ENCODE measurements around the gene DCBLD1.

DCBLD1 gene

DNA sequence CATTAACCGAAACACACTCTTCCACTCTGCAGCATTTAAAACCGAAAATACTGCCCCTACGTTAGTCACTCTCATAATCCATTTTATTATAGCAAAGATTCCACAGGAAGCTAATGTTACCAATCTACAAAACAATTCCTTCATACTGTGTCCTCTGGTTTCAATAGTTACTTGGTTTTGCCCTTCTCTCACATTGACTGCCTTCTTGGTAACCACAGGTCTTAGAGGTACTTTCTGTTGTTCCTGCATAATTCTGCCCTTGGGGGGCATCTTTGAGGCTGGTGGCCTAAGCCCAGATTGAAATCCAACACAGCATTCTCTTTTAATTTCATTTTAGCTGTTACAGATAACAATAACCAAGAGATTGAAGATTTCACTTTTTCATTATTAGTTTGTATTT lies 9.8 kb upstream of the DCBLD1 start:
- no peak for DNase-seq

DNA sequence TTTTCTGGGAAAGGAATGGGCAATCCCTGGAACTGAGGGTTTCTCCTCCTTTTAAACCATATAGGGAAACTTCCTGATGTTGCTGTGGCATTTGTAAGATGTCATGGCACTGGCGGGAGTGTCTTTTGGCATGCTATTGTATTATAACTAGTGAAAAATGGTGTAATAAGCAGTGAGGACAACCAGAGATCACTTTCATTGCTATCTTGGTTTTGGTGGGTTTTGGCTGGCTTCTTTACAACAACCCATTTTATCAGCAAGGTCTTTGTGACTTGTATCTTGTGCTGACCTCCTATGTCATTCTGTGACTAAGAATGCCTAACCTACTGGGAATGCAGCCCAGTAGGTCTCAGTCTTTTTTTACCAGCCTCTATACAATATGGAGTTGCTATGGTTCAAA lies 9.1 kb upstream of the DCBLD1 start:
- DNase-seq, result no peak

DNA sequence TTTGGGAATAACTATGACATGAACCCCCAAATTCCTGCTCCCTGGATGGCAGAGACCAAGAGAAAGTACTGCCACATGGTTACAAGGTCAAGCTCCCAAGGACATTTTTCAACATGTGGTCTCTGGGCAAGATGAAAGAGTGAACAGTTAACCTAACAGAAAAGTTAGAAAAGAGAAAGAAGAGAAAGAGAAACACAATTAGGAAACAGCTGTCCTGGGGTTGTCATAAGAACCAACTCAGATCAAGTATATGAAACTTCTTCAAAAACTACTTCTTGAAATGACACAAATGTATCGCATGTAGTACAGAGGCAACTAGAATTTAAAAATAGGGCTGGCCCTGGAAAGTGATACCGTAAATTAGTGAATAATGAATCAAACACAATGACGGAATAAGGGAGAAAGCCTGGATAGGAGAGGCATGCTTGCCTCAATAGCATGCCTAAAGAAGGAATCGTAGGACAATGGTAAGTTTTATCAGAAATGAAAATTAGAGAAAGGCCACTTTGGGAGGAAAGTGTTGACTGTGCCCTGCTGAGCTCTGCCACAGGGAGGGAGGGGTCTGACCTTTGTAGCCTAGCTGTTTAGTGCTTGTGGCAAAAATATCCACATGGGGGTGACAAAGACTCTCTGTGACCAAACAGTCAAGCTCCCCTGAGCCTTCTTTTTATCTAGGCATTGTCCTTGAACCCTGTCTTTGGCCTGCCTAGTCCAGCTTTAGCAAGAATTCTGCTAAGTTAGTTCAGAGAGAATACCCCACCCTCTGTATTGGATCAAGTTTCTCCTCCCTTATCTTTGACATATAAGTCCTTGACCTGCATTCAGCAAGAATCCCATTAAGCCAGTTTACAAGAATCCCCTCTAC lies 4.3 kb upstream of the DCBLD1 start:
- peak; percentile 7 for DNase-seq

DNA sequence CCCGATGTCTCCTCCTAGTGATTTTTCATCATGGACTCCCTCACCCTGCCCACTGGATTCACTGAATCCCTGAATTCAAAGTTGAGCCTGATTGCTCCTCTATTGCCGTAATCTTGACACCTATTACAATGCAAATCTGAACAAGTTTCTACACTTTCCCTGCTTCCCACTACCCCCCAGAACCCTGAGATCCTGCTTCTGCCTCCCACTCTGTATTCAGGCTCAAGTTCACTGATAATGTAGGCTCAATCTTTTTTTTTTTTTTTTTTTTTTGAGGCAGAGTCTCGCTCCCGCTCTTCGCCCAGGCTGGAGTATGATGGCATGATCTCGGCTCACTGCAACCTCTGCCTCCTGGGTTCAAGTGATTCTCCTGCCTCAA lies 3.6 kb upstream of the DCBLD1 start:
- no peak for DNase-seq

- DNase-seq, result peak; percentile 3
Observed at GRCh38 chr6:117480651-117481050, 1.8 kb upstream of the DCBLD1 start.

DNA sequence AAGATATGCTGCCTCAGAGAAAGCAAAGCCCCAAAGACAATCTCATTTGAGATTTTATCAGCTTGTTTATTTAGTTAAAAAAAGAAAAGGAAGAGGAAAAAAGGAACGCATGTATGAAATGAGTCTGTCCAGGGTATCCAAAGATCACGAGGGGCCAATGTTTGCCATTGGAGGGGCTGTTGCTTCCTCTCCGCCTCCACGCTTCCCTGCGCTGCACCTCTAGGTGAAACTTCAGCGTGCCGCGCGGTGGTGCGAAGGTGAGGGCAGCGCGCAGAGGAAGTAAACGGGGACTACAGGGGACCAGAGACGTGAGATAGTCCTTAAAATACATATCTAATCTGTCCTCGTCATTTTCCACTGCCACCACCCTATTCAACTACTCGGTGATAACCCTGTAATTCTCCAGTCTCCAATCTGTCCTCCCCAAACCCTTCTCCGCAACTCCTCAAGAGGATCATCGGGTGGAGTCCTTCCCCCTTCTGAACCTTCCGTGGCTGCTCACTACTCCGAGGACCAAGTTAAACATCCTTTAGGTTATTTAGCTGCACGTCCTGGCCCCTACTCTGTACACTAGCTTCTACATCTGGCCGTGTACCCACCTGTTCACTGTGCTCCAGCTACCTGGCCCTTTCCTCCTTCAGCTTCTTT lies 1.1 kb upstream of the DCBLD1 start:
- DNase-seq, result no peak

- DNase-seq, result peak; percentile 11
Observed at GRCh38 chr6:117481926-117482239, 591 bp upstream of the DCBLD1 start.

GRCh38 chr6:117483004-117483644 lies 650 bp downstream of the DCBLD1 start:
- peak; percentile 40 for DNase-seq

DNA sequence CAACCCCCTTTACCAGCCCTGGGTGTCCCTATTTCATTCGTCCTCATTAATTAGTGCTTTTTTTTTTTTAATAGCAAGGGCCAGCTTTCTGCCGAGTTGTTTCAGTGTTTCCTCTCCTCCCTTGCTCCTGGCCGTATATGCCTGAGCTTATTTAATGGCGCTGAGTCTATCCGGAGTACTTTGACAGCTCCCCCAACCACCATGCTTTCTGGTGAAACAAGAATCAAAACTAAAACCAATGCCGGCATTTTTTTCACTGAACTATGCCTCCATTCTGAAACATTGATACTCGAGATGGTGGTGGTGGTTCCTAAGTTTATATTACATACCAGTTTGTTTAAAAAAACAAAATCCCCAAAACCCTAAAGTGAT lies 1.2 kb downstream of the DCBLD1 start:
- DNase-seq, result peak; percentile 32

GRCh38 chr6:117484052-117484646 lies 1.7 kb downstream of the DCBLD1 start:
- no peak for DNase-seq

DNA sequence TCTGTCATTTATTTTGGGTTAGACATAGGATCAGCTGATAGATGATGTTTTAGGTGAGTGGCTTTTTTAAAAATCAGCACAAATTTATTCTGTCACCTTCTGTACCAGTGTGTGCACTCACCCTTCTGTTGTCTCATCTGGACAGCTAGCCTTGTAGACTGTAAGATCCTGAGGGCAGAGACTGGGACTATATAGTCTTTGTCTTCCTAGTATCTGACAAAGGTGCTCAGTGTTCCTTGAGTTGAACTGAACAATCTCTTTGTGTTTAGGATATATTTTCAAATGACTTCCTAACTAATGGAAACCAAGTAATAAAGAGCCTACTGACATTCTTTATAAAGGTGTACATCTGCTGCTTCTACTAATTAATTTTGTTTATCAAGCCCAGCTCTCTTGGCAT lies 3.0 kb downstream of the DCBLD1 start:
- DNase-seq, result no peak

DNA sequence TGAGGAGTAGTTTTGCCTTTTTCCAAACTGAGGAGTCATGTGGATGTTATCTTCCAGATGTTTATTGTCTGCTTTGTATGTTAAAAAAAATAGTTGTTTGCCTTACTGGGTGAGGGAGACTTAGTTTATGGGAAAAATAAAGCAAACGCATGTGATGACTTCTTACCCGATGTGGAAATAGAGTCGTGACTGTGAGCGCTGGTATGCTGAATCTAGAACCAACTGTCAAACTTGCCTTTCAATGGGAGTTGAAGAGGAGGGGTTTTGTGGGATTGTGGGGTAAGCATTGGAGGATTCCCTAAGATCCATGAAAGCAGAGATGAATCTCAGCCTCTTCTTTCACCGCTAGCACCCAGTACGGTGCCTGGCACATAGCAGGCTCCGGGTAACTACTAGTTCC lies 5.3 kb downstream of the DCBLD1 start:
- no peak for DNase-seq

DNA sequence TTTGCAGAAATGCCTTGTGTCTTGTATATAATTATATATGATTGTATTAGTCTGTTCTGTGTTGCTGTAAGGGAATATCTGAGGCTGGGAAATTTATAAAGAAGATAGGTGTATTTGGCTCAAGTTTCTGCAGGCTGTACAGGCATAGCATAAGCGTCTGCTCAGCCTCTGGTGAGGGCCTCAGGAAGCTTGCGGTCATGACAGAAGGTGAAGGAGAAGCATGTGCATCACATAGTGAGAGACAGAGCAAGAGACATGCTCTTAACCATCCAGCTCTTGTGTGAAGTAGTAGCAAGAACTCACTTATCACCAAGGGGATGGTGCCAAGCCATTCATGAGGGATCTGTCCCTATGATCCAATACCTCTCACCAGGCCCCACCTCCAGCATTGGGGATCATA lies 6.5 kb downstream of the DCBLD1 start:
- no peak for DNase-seq

GRCh38 chr6:117491916-117492315 lies 9.4 kb downstream of the DCBLD1 start:
- DNase-seq, result no peak

DNA sequence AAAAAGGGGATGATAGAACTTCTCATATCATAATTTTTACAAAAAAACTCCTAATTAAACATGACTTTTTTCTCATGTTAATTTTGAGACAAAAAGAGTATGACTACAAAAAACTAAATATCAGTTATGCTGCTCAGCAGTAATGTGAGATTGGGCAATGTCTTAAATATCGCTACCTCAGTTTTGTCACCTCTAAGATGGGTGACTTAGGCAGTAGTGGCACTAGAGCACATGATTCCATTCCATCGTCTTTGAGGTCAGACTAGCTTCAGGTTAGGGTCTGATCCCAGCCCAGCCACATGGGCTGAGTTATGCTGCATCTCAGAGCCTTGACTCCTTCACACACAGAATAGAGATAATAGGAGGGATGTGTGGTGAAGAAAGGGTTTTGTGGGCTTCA lies 11.0 kb downstream of the DCBLD1 start:
- DNase-seq, result no peak

- DNase-seq, result no peak
Observed at GRCh38 chr6:117494283-117494682, 11.8 kb downstream of the DCBLD1 start.

DNA sequence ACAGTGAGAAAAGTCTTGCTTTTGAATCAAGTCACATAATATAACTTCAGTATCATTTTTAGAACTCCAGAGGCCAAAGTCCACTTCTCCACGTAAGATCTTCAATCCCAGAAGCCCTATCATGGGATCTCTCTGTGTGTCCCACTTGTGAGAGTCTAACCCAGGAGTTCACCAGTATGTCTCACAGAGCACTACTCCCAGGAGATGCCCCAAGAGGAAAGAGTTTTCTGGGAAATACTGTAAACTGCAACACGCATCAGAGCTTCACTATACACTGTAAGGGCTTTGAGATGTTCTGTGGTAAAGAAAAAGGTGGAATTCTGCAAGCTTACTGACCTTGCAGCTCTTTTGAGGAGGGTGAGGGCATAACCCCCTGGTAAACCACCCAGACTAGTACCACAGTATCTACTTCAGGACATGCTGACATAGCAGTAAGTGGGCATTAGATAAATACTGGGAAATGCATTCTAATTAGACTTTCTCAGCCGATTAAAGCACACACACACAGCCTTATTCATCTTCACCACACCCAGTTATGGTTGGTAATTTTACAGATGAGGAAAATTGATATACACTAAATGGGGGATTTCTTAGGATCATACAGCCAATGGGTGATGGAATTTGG lies 12.3 kb downstream of the DCBLD1 start:
- DNase-seq, result no peak

DNA sequence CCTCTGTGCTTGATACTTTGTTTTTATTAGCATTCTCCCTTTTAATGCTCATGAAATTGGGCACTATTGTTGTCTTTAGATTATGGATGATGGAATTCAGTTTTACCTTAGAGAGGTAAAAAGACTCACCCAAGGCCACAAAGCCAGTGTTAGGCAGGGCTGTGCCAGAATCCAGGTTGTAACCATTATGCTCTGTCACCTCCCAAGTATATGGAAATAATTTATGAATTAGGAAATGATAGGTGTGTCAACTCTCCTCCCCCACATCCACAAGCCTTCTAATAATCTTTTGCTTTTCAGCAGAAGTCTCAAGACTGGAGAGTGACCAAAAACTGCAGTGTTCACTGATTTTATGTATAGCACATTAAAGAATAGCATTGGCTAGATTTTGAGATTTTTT lies 13.0 kb downstream of the DCBLD1 start:
- DNase-seq, result no peak

DNA sequence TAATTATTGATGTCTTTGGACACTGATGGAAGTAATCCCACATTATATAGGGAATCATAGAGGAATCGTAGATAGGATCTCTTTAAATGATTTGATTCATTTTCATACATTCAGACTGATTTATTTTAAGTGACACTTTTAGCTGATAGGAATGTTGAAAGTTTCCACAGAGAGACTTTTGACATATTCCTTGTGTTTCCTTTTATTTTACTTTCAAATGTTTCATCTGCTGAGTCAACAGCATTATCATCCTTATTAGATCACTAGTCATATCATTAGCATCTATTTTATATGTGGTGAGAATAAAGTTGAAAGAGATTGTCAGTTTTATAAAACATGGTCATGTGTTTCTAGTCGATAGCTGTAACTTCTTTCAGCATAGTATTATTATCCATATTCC lies 13.4 kb downstream of the DCBLD1 start:
- no peak for DNase-seq

GRCh38 chr6:117496383-117496990 lies 14.0 kb downstream of the DCBLD1 start:
- no peak for DNase-seq

DNA sequence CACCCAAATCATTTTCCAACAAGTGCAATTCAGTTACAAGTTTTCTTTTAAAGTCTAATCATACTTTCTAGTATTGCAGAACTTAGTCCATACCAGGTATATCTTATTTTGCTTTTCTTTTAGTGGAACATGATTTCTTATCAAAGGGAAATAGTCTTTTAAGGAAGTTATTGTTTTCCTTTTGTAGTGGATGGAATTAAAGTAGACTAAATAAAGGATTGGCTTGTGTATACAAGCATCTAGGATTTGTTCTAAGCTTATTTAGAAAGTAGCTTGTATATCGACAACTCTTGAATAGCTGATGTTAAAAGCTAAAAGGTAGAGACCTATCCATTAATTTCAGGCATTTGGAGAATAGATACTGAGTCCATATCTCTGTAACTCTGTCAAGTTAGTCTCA lies 14.8 kb downstream of the DCBLD1 start:
- DNase-seq, result no peak

- no peak for DNase-seq
Observed at GRCh38 chr6:117498159-117498558, 15.7 kb downstream of the DCBLD1 start.

GRCh38 chr6:117501722-117502121 lies 19.2 kb downstream of the DCBLD1 start:
- no peak for DNase-seq
